Activated naive CD4-positive, alpha-beta T cell (primary cell): Measurements from ENCODE around the gene GNA15.

Source experiments
- DNase-seq, 4 experiments: peaks; one replicate each; lab custom pipeline; 2025; lab: John Stamatoyannopoulos, UW

Gene GNA15

GRCh38 chr19:3175781-3176714 lies 40.2 kb downstream of the GNA15 start:
- DNase-seq, result peak in 1 of 4 experiments; percentile 15

DNA sequence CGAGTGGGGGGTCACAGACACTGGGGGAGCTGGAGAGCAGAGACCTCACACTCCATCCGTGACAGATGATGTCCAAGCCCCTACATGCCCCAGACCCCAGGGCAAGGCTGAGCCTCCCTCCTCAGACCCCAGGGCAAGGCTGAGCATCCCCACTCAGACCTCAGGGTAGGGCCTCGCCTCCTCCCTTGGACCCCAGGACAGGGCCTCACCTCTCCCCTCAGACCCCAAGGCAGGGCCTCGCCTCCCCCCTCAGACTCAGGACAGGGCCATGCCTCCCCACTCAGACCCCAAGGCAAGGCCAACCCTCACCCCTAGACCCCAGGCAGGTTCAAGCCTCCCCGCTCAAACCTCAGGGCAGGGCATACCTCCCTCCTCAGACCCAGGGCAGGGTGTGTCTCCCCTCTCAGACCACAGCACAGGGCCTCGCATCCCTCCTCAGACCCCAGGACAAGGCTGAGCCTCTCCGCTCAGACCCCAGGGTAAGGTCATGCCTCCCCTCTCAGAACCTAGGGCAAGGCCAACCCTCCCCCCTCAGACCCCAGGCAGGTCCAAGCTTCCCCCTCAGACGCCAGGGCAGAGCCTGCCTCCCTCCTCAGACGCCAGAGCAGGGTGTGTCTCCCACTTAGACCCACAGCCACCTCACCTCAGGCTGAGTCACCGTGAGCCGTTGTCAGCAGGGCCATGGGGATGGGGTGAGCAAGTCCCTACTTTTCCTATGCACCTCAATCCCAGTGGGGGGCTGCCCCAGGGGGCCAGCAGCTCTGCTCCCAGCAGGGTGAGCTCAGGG lies 41.1 kb downstream of the GNA15 start:
- peak in 2 of 4 experiments; percentile 49 to 58 for DNase-seq

DNA sequence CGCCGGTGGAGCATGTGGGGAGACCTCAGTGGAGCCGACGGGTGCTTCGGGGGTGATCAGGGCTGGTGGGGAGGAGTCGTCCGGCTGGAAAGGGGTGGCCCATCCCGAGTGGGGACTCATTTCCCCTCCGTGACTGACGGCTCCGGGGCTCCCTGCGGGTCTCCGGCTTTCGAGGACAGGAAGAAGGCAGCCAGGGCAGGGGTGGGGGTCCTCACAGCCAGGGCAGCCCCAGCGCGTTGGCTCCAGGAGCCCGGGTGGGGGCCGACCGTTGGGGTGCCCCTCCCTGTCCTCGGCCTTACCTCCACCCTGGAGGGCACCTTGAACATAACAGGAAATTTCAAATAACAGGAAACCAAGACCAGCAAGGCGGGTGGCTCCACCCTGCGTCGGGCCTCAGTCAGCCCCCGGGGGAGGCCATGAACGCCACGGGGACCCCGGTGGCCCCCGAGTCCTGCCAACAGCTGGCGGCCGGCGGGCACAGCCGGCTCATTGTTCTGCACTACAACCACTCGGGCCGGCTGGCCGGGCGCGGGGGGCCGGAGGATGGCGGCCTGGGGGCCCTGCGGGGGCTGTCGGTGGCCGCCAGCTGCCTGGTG lies 42.6 kb downstream of the GNA15 start, which contains the start of gene S1PR4:
Gene S1PR4 (plus strand): TSS at position 393 of the 596 bp plus-strand sequence. CDS start 24 bp downstream, at position 417.
- peak in 2 of 4 experiments; percentile 67 to 77 for DNase-seq

DNA sequence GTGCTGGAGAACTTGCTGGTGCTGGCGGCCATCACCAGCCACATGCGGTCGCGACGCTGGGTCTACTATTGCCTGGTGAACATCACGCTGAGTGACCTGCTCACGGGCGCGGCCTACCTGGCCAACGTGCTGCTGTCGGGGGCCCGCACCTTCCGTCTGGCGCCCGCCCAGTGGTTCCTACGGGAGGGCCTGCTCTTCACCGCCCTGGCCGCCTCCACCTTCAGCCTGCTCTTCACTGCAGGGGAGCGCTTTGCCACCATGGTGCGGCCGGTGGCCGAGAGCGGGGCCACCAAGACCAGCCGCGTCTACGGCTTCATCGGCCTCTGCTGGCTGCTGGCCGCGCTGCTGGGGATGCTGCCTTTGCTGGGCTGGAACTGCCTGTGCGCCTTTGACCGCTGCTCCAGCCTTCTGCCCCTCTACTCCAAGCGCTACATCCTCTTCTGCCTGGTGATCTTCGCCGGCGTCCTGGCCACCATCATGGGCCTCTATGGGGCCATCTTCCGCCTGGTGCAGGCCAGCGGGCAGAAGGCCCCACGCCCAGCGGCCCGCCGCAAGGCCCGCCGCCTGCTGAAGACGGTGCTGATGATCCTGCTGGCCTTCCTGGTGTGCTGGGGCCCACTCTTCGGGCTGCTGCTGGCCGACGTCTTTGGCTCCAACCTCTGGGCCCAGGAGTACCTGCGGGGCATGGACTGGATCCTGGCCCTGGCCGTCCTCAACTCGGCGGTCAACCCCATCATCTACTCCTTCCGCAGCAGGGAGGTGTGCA lies 43.3 kb downstream of the GNA15 start:
- peak in 1 of 4 experiments; percentile 34 for DNase-seq

GRCh38 chr19:3179739-3180293 lies 44.0 kb downstream of the GNA15 start:
- no peak for DNase-seq

GRCh38 chr19:3183721-3184641 lies 48.1 kb downstream of the GNA15 start:
- DNase-seq, result no peak

DNA sequence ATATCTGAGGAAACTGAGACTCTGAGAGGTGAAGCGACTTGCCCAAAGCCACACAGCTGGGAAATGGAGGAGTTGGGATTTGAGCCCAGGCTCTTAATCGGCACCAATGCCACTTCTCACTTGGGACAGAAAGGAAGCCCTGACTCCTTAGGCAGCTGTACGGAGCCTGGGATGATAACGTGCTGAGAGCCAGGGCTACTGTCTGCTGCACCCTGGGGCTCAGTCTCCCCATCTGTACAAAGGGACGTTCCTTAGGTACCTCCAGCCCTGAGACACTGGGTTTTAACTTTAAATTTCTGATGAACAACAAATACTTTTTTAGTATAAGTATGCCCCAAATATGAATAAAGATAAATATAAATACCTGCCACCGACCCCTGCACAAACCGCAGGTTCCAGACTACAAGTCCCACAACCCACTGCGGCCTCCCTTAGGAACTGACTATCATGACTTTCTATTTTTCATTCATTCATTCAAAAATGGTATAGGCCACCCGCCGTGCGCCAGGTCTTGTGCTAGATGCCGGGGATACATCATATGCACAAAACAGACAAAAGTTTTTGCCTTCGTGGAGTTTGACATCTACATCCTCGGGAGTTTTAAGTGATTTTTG lies 49.1 kb downstream of the GNA15 start:
- peak in 2 of 4 experiments; percentile 62 to 65 for DNase-seq

DNA sequence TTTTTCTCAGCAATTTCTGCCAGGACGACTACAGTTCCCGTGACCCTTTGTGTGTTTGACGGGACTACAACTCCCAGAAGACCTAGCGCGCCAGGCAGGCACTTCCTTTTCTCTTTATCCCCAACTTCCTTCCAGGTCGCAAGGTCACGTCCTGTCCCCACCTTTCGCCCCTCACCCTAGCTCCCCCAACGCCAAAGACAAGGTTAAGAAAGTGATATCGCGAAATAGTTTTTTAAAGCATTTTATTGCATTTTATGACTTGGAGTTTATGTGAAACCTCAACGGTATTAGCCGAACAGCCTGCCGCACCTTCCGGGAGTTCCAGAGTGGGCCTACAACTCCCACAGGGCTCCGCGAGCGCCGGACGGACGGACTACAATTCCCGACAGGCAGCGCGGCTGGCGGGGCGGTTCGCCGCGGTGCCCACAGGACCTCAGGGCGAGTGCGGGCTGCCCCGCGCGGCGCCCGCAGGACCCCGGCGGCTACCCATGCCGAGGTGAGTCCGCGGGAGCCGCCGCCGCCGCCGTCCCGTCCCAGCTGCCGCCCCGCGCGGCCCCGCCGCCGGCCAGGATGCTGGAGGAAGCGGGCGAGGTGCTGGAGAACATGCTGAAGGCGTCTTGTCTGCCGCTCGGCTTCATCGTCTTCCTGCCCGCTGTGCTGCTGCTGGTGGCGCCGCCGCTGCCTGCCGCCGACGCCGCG lies 49.8 kb downstream of the GNA15 start, which contains the start of gene NCLN:
Gene NCLN (plus strand): TSS at position 470 of the 699 bp plus-strand sequence. CDS start 101 bp downstream, at position 571.
- peak; percentile 85 to 92 (median 88) for DNase-seq

DNA sequence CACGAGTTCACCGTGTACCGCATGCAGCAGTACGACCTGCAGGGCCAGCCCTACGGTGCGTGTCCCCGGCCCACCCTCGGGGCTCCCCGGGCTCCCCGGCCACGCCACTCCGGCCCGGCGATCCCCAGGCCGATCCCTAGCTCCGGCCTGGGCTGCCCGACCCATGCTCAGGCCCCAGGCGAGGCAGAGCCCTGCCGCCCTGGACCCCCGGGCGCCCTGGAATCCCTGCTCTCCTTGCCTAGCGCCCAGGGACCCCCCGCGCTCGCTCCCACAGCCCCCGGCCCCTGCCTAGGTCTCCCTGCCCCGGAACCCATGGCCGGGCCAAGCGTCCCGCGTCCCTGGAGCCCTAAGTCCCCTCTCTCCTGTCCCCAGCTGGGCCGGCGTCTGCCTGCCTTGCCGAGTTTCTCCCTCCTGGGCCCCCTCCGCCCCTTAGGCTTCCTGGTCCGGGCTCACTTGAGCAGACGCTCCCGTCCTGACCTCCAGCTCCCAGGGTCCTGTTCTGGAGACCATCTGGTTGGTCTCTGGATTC lies 50.4 kb downstream of the GNA15 start:
- no peak for DNase-seq

DNA sequence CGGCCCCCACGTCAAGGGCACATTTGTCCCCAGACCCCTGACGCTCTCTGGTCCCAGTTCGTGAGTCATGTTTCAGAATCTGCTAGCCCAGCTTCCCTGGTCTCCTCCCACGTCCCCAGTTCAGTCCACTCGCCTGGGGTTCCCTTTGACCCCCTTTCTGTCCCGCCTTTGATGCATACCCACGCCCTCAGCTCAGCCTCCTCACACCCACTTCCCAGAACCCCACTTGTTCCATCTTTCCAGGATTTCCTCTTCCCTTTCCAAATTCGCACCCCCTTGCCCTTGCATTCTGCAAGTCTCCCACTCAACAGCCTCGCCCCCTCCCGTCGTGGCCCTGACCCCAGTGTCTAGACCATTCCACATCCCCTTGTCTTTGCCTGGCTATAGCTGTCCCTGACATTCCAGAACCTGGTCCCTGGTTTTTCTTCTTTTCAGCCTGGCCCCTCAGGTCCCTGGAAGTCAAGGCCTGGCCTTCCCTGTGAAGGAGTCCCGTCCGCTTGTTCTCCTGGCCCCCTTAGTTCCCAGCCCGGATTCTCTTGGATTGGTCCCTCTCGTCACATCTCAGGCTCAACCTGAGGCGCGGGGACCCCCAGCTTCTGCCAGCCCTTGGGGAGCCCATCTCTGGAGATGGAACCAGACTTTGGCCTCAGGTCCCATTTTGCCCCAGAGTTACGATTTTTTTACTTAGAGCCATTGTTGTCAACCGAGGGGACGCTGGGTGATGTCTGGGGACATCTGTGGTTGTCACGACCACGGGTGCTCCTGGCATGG lies 51.2 kb downstream of the GNA15 start:
- DNase-seq, result no peak

- DNase-seq, result no peak
These were observed 52.1 kb downstream of the GNA15 start for GRCh38 chr19:3187662-3188511.

- no peak for DNase-seq
These were observed 53.1 kb downstream of the GNA15 start for GRCh38 chr19:3188627-3189596.

- DNase-seq, result no peak
These were observed 54.1 kb downstream of the GNA15 start for GRCh38 chr19:3189702-3190469.

DNA sequence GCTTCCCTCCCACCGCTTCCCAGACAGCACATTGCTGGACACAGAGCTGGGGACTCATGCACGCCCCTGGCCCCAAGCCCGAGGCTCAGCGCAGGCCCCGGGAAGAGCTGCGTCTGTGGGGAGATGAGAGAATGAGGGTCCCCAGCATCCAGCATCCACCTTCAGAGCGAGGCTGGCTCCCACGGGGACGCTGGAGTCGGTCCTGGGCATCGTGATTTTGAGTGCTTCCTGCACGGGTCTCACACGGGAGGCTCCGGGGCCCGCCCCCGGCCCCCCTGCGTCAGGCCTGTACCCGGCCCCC lies 54.6 kb downstream of the GNA15 start:
- DNase-seq, result no peak
